Activated T-helper 17 cell treated with anti-CD3 and anti-CD28 coated beads, Interleukin-2, amount 50 U/mL, for 72 hours (primary cell): ENCODE data around the gene SPTLC3. TPM values are rescaled to one million over a fixed set of nuclear protein-coding genes. Genes with fewer than 3 reads are reported as not detected.

ENCODE experiments used
- ATAC-seq: fragments of 150-1000 bp; cut with Tn5 transposase; replicated peaks from 2 replicates; pipeline ENCODE4 v1.10.0; 2021; ENCODE audit warnings: mild to moderate bottlenecking, moderate library complexity
- H3K27ac Mint-ChIP-seq: one replicate; pipeline ENCODE4 v1.8.0; 2022; ENCODE audit warnings: mixed read lengths
- H3K27me3 Mint-ChIP-seq: one replicate; pipeline ENCODE4 v1.8.0; 2022; ENCODE audit warnings: mixed read lengths
- H3K36me3 Mint-ChIP-seq: one replicate; pipeline ENCODE4 v1.8.0; 2022; ENCODE audit warnings: low read depth, mild to moderate bottlenecking, mixed read lengths
- H3K4me1 Mint-ChIP-seq: one replicate; pipeline ENCODE4 v1.8.0; 2022; ENCODE audit warnings: mixed read lengths
- H3K4me3 Mint-ChIP-seq: one replicate; pipeline ENCODE4 v1.8.0; 2022; ENCODE audit warnings: mild to moderate bottlenecking, mixed read lengths
- H3K9me3 Mint-ChIP-seq: one replicate; pipeline ENCODE4 v1.8.0; 2022; ENCODE audit warnings: mixed read lengths
- total RNA-seq, 2 donors: library from RNA; stranded (reverse); gene quantifications; one replicate each; pipeline ENCODE4 v1.2.3, GENCODE V29; 2022

The SPTLC3 gene
- total RNA-seq, 2 donors from 2014 or later = not detected

GRCh38 chr20:13034115-13034514 lies 25.3 kb downstream of the SPTLC3 start:
- no peaks in the 10 kb centered on the region for H3K36me3 Mint-ChIP-seq
- no peaks in the 10 kb centered on the region for H3K4me1 Mint-ChIP-seq
- H3K27ac Mint-ChIP-seq = no peak overlapping the region
- no peaks in the 10 kb centered on the region for H3K9me3 Mint-ChIP-seq
- H3K27me3 Mint-ChIP-seq = peaks cover 3% of the 10 kb centered on the region
- no peak for ATAC-seq
- H3K4me3 Mint-ChIP-seq = no peak overlapping the region

DNA sequence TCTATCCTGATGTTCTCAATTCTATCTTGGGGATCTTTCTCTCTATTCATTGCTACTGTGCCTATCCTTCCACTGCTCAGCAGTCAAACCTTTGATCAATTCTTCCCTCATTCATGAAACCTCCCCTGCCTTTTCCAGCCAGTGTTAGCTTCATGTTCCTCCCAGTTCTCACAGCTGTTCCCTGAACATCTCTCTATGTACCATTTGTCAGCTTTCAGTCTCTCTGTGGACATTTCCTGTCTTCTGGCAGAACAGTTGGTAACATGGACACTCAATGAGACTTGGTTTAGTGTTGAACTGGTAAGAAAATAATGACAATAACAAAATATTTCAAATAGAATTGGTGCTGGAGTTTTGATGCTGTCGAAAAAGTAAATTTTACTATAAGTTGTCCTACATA lies 26.2 kb downstream of the SPTLC3 start:
- Mint-ChIP-seq H3K4me1 (no peaks in the 10 kb centered on the region), H3K9me3 (no peaks in the 10 kb centered on the region), H3K27ac (no peak overlapping the region), H3K4me3 (no peak overlapping the region), H3K27me3 (peaks cover 3% of the 10 kb centered on the region), H3K36me3 (no peaks in the 10 kb centered on the region)
- no peak for ATAC-seq

DNA sequence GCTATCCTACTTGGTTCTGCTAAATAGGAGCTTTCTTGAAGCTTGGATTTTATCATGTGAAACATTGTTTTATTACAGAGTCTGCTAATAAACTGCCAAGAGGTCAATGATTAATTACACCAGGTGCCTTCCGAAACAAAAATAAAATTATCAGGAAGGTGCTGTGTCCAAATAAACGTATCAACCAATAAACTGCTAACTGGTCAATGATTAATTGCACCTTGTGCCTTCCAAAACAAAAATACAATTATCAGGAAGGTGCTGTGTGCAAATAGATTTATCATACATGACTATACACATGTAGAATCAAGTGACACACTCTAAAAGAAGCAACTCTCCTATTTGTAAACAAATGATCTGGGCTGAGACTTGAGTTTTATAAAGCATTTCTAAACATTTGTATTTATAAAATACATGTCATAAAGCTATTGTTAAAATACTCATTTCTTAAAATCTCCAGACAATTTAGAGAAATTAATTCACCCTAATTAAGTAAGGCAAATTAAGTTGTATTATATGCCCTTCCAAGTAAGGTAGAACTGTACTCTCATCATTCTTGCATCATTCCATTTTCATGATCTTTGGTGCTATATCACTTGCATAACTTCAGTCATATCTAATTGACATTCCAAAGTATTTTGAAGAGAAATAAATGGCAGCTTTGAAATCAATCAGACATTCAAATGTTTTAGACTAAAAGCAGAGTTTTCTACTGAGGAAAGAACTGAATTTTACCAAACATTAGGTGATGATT lies 26.8 kb downstream of the SPTLC3 start:
- peaks cover 3% of the 10 kb centered on the region for H3K27me3 Mint-ChIP-seq
- H3K4me1 Mint-ChIP-seq = no peaks in the 10 kb centered on the region
- ATAC-seq = no peak
- no peaks in the 10 kb centered on the region for H3K36me3 Mint-ChIP-seq
- no peak overlapping the region for H3K4me3 Mint-ChIP-seq
- H3K27ac Mint-ChIP-seq = no peak overlapping the region
- no peaks in the 10 kb centered on the region for H3K9me3 Mint-ChIP-seq

DNA sequence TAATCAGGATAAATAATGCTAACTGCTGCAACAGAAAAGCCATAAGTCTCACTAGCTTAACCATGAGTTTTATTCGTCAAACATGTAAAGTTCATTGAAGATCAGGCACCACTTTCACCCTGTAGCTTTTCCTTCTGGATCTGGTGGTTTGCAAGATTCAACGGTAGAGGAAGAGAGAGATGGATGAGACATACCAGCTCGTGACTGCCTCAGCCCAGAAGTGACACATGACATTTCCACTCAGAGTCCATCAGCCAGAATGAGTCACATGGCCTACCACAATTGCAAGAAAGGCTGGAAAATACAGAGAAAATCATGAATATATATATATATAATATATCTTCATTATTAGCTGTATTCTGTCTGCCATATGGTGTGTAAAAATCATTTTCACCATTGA lies 29.0 kb downstream of the SPTLC3 start:
- no peak overlapping the region for H3K4me3 Mint-ChIP-seq
- ATAC-seq = no peak
- H3K9me3 Mint-ChIP-seq = no peaks in the 10 kb centered on the region
- H3K36me3 Mint-ChIP-seq = no peaks in the 10 kb centered on the region
- H3K27ac Mint-ChIP-seq = no peak overlapping the region
- H3K4me1 Mint-ChIP-seq = no peaks in the 10 kb centered on the region
- peaks cover 3% of the 10 kb centered on the region for H3K27me3 Mint-ChIP-seq

- Mint-ChIP-seq H3K36me3 (no peaks in the 10 kb centered on the region), H3K27ac (no peak overlapping the region), H3K4me3 (no peak overlapping the region), H3K27me3 (peaks cover 13% of the 10 kb centered on the region), H3K9me3 (no peaks in the 10 kb centered on the region), H3K4me1 (no peaks in the 10 kb centered on the region)
- no peak for ATAC-seq
Observed at GRCh38 chr20:13041574-13042457, 33.0 kb downstream of the SPTLC3 start.

GRCh38 chr20:13042458-13042794 lies 33.7 kb downstream of the SPTLC3 start:
- Mint-ChIP-seq H3K27me3 (peaks cover 13% of the 10 kb centered on the region), H3K27ac (no peak overlapping the region), H3K36me3 (no peaks in the 10 kb centered on the region), H3K4me3 (no peak overlapping the region), H3K4me1 (no peaks in the 10 kb centered on the region), H3K9me3 (no peaks in the 10 kb centered on the region)
- no peak for ATAC-seq

- peaks cover 4% of the 10 kb centered on the region for H3K9me3 Mint-ChIP-seq
- no peaks in the 10 kb centered on the region for H3K36me3 Mint-ChIP-seq
- no peak overlapping the region for H3K27ac Mint-ChIP-seq
- H3K4me1 Mint-ChIP-seq = no peaks in the 10 kb centered on the region
- ATAC-seq = no peak
- no peak overlapping the region for H3K4me3 Mint-ChIP-seq
- peaks cover 13% of the 10 kb centered on the region for H3K27me3 Mint-ChIP-seq
Observed at GRCh38 chr20:13046409-13046808, 37.6 kb downstream of the SPTLC3 start.

GRCh38 chr20:13054011-13054410 lies 45.2 kb downstream of the SPTLC3 start:
- H3K27ac Mint-ChIP-seq = no peak overlapping the region
- H3K4me1 Mint-ChIP-seq = no peaks in the 10 kb centered on the region
- H3K9me3 Mint-ChIP-seq = peaks cover 4% of the 10 kb centered on the region
- ATAC-seq = no peak
- no peaks in the 10 kb centered on the region for H3K36me3 Mint-ChIP-seq
- no peak overlapping the region for H3K4me3 Mint-ChIP-seq
- H3K27me3 Mint-ChIP-seq = no peaks in the 10 kb centered on the region

DNA sequence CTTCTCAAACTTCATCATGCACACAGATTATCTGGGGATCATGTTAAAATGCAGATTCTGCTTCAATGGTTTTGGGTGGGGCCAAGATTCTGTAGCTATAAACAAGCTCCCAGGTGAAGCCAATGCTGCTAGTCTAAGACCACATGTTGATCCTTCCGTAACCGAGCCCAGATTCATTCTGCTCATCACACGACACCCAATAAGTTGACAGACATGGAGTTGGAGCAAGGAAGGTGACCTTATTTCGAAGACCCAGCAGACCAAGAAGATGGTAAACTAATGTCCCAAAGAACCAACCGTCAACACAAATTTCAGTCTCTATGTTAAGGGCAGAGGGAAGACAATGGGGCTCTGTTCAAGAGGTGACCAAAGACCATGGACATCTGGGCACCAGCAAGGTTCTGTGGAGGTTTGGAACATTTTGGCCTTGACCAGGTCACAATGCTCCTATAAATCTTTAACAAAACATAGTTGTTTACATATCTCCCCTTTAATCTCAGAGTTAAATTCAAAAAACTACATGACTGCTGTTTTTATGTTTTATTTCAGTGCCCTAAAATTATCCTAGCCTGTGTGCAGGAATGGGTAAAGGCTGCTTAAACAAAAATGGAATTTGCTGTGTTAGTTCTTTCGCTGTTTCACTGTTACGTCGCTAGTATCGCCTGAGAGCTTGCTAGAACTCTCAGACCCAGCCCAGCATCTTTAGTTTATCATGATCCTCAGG lies 50.1 kb downstream of the SPTLC3 start:
- Mint-ChIP-seq H3K36me3 (no peaks in the 10 kb centered on the region), H3K9me3 (no peaks in the 10 kb centered on the region), H3K27ac (no peak overlapping the region), H3K4me3 (no peak overlapping the region), H3K4me1 (no peaks in the 10 kb centered on the region), H3K27me3 (peaks cover 3% of the 10 kb centered on the region)
- no peak for ATAC-seq

GRCh38 chr20:13059398-13060136 lies 50.8 kb downstream of the SPTLC3 start:
- ATAC-seq = no peak
- no peak overlapping the region for H3K4me3 Mint-ChIP-seq
- no peak overlapping the region for H3K27ac Mint-ChIP-seq
- H3K27me3 Mint-ChIP-seq = peaks cover 3% of the 10 kb centered on the region
- H3K4me1 Mint-ChIP-seq = no peaks in the 10 kb centered on the region
- no peaks in the 10 kb centered on the region for H3K9me3 Mint-ChIP-seq
- H3K36me3 Mint-ChIP-seq = no peaks in the 10 kb centered on the region

DNA sequence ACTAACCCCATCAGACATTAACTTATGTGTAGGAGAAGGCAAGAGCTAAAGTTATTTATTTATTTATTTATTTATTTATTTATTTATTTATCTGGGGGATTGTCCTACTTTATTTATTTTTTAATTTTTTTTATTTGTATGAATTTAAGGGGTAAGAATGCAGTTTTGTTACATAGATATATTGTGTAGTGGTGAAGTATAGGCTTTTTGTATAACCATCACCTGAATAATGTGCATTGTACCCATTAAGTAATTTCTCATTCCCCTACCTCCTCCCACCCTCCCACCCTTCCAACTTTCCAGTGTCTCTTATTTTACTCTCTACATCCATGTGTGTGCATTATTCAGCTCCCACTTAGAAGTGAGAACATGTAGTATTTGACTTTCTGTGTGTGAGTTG lies 51.6 kb downstream of the SPTLC3 start:
- no peak overlapping the region for H3K4me3 Mint-ChIP-seq
- peaks cover 3% of the 10 kb centered on the region for H3K27me3 Mint-ChIP-seq
- H3K9me3 Mint-ChIP-seq = no peaks in the 10 kb centered on the region
- no peak overlapping the region for H3K27ac Mint-ChIP-seq
- H3K36me3 Mint-ChIP-seq = no peaks in the 10 kb centered on the region
- ATAC-seq = no peak
- H3K4me1 Mint-ChIP-seq = no peaks in the 10 kb centered on the region

GRCh38 chr20:13061381-13061780 lies 52.6 kb downstream of the SPTLC3 start:
- Mint-ChIP-seq H3K27ac (no peak overlapping the region), H3K36me3 (no peaks in the 10 kb centered on the region), H3K9me3 (no peaks in the 10 kb centered on the region), H3K4me3 (no peak overlapping the region), H3K4me1 (no peaks in the 10 kb centered on the region), H3K27me3 (peaks cover 3% of the 10 kb centered on the region)
- ATAC-seq = no peak

DNA sequence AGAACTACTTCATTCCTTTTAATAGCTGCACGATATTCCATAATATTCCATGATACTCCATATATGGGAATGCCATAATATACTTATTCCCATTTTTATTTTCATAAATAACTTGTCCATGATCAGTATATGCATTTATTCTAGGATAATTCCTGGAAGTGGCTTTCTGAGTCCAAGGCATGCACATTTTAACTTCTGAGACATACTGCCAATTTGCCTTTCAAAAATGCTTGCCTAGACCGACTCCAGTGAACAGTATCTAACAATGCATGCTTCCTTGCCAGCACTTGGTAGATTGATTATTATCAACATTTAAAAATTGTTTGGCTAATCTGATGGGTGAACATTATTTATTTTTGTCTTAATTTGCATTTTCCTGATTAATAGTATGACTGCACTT lies 54.0 kb downstream of the SPTLC3 start:
- Mint-ChIP-seq H3K27ac (no peak overlapping the region), H3K9me3 (no peaks in the 10 kb centered on the region), H3K4me1 (no peaks in the 10 kb centered on the region), H3K36me3 (no peaks in the 10 kb centered on the region), H3K4me3 (no peak overlapping the region), H3K27me3 (peaks cover 3% of the 10 kb centered on the region)
- ATAC-seq = no peak

GRCh38 chr20:13068336-13068735 lies 59.6 kb downstream of the SPTLC3 start:
- Mint-ChIP-seq H3K4me3 (no peak overlapping the region), H3K27ac (no peak overlapping the region), H3K27me3 (peaks cover 13% of the 10 kb centered on the region), H3K9me3 (no peaks in the 10 kb centered on the region), H3K36me3 (no peaks in the 10 kb centered on the region), H3K4me1 (no peaks in the 10 kb centered on the region)
- ATAC-seq = no peak
